HUES6 (cell line): Measurements from ENCODE around the gene RFESD.
"Not testable (repeated sequence)": the region's sequence is repeated elsewhere in the genome, so short reads cannot be mapped to it uniquely, and the experiment has no call there.

Experiments used
- H3K27ac ChIP-seq: 2 replicates; pipeline ENCODE4 v1.7.0; 2013; ENCODE audit warnings: low read depth, mild to moderate bottlenecking, low read length, inconsistent platforms
- H3K27me3 ChIP-seq: 2 replicates; pipeline ENCODE4 v1.6.1; 2013; ENCODE audit warnings: low read length; ENCODE audit not compliant: control insufficient read depth, insufficient read depth
- H3K36me3 ChIP-seq: 2 replicates; pipeline ENCODE4 v1.6.1; 2013; ENCODE audit warnings: low read length; ENCODE audit not compliant: control insufficient read depth, insufficient read depth
- H3K4me1 ChIP-seq: 2 replicates; pipeline ENCODE4 v1.6.1; 2013; ENCODE audit warnings: low read length; ENCODE audit not compliant: control insufficient read depth, insufficient read depth
- H3K4me3 ChIP-seq: 2 replicates; pipeline ENCODE4 v1.5.1; 2013; ENCODE audit warnings: low read depth, low read length
- H3K9ac ChIP-seq: one replicate; pipeline ENCODE4 v1.6.1; 2013; ENCODE audit warnings: mild to moderate bottlenecking, low read length
- H3K9me3 ChIP-seq: 2 replicates; pipeline ENCODE4 v1.6.1; 2013; ENCODE audit warnings: low read depth, low read length; ENCODE audit not compliant: control insufficient read depth, insufficient read depth

RFESD gene

DNA sequence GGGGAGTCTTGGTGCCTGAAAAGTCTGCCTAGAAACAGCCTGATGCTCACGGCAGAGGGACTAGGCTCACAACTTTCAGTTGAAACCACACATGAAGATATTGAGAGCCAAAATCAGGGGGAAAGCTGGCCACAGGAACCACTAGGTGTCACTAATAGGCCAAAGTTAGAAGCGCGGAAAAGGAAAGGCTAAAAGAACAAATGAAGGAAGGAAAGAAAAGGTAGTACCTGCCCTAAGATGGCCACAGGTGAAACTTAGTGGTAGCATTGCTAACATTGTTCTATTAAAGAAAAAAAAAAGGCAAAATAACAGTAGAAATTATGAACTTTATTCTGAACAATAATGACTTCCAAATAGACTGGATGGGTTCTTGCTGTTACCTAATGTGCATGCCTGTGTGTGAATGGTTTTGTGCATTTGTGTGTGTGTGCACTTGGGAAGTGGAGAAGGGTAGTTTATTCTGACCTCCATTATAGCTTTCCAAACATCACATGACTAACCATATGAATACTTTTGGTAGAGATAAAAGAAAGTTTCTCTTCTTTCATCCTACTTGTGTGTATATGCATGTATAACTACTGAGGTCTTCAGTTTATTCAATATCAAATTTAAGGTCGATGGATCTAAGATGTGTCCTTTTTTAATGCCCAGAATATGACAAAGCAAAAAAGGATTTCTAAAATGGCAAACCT lies 2.1 kb upstream of the RFESD start:
- Histone ChIP-seq H3K4me1 (no peaks in the 10 kb centered on the region), H3K9ac (no peak overlapping the region), H3K4me3 (no peak overlapping the region), H3K27me3 (no peaks in the 10 kb centered on the region), H3K27ac (no peak overlapping the region), H3K9me3 (no peaks in the 10 kb centered on the region), H3K36me3 (no peaks in the 10 kb centered on the region)

DNA sequence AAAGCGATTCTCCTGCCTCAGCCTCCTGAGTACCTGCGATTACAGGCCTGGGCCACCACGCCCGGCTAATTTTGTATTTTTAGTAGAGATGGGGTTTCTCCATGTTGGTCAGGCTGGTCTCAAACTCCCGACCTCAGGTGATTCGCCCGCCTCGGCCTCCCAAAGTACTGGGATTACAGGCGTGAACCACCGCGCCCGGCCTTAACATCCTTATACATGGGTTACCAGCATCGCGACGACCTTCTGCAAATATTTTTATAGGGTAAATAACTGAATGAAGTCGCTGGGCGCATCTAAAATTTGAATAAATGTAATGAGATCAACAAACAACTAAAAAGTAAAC lies 380 bp upstream of the RFESD start:
- not testable (repeated sequence) for H3K9me3 ChIP-seq, H3K27me3 ChIP-seq, H3K4me1 ChIP-seq, H3K9ac ChIP-seq, H3K4me3 ChIP-seq, H3K27ac ChIP-seq, H3K36me3 ChIP-seq

DNA sequence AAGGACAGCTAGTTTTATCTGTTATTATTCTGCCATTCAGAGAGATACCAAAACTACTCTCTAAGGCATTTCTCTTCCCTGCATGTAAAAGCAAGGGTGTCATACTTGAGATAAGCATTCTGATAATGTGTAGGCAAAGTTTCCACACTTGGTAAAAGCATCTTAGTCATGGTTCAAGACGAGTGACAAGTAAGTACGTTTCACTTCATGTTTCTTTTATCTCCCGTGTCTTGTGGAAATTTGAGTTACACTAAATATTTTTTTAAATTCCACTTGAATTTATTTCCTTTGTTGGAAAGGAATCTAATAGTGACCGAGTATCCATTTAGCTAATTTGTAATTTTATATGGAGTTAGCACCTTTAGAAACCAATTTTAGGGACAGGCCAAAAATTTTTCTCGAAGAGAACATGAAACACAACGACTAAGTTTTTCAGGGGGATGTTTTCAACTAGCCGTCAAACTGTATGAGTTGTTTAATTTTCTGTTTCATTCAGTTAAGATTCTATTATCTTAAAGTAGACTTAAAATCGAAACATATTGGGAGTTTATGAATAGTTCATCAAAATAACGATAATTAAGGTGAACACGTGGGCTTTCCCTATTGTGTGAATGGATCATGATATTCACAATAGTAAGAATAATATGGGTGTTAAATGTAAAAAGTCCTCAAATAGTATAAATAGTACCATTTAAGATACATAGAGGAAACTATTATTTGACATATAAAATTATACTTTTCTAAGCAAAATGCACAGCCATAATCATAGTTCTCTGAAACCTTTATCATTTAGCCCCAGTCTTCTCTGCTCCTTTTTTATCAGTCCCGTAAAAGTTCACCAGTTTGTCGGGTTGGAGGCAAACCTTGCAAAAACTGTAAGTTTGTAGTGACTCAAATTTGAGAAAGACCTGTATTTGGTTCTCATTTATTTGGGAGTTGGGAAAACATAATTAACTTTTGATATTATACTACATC lies 1.6 kb downstream of the RFESD start:
- H3K4me3 ChIP-seq = no peak overlapping the region
- no peak overlapping the region for H3K9ac ChIP-seq

DNA sequence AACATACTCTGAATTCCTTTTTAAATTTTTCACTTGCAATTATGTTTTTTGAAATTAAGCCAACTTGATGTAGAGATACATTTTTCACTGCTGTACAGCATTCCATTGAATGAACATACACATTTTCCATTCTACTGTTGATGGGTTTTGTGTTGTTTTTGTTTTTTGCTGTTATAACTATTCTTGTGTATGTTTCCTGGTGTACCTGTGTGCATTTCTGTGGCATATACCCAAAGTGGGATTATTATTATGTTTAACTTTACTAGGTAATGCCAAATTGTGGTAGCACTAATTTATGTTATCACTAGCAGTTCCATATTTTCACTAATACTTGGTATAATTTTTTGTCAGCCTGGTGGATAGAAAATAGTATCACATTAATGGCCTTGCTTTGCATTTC lies 2.7 kb downstream of the RFESD start:
- Histone ChIP-seq H3K4me1 (no peaks in the 10 kb centered on the region), H3K27ac (no peak overlapping the region), H3K4me3 (no peak overlapping the region), H3K36me3 (no peaks in the 10 kb centered on the region), H3K27me3 (no peaks in the 10 kb centered on the region), H3K9ac (no peak overlapping the region), H3K9me3 (no peaks in the 10 kb centered on the region)

More for the DNA sequence above, 1.6 kb downstream of the RFESD start:
- H3K27me3 ChIP-seq = no peaks in the 10 kb centered on the region
- H3K36me3 ChIP-seq = no peaks in the 10 kb centered on the region
- no peaks in the 10 kb centered on the region for H3K4me1 ChIP-seq
- H3K9me3 ChIP-seq = no peaks in the 10 kb centered on the region
- H3K27ac ChIP-seq = no peak overlapping the region

DNA sequence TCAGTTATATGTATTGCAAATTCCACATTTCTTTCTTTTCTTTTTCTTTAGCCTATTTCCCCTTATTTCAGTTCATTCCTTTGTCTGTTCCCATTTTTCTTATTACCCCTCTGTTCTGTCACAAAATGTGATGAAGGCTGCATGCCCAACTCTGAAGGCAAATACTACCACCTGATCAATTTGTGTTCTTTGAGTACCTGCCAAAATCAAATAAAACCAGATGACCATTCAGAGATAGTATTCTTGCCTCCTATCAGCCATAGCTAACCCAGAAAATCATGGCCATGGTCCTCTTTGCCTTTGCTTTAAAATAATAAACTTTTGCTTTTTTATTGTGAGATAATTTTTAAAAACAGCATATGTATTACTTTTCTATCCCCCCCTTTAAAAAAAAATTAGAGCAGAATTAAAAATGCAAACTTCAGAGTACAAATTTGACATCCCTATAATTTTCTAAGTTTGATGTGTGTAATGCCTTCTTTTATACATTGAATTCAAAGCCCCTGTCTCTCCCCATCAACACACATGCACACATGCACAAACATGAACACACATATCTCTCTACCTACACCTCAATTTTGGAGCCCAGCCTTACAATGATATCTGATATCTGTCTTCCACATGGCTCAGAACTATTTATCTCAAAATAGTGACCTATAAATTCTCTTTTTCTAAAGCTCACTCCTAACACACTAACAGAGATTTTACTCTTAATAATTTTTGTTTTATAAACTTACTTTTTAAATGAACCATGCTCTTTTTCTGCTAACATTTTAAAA lies 3.5 kb downstream of the RFESD start:
- Histone ChIP-seq H3K9ac (no peak overlapping the region), H3K36me3 (no peaks in the 10 kb centered on the region), H3K9me3 (no peaks in the 10 kb centered on the region), H3K27me3 (no peaks in the 10 kb centered on the region), H3K27ac (no peak overlapping the region), H3K4me1 (no peaks in the 10 kb centered on the region), H3K4me3 (no peak overlapping the region)

DNA sequence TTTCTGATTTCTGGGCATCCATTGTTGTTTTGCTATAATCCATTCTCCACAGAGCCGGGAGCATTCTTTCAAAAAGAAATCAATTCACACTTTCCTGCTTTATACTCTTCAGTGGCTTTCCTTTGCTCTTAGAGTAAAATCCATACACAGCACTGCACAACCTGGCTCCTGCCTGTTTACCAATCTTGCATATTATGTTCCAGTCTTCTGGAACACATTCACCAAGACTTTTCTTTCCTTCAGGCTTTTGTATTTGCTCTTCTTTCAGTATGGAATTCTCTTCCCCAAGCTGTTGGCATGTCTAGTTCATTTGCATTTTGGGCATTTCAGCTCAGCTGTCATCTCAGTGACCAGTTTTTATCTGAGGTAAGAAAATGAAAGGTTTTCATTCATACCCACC lies 6.3 kb downstream of the RFESD start:
- H3K36me3 ChIP-seq = no peaks in the 10 kb centered on the region
- no peak overlapping the region for H3K27ac ChIP-seq
- no peak overlapping the region for H3K9ac ChIP-seq
- no peaks in the 10 kb centered on the region for H3K27me3 ChIP-seq
- no peaks in the 10 kb centered on the region for H3K9me3 ChIP-seq
- no peak overlapping the region for H3K4me3 ChIP-seq
- H3K4me1 ChIP-seq = no peaks in the 10 kb centered on the region; the same call in 1 of the 2 replicates

DNA sequence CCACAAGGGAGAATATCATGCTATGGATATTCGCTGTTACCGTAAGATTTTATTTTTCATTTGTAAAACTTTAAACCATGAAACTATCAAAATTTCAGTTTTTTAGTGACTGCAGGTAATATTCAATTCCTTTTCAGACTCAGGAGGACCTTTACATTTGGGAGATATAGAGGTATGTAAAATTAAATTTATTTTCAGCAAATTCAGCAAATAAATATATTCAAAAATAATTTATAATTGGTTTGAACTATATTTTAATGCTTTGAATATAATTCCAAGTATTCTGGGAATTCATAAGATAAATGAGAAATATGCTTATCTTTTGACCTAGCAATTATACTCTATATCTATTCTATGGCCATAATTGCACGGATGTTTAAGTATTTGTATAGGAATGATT lies 7.6 kb downstream of the RFESD start:
- no peak overlapping the region for H3K27ac ChIP-seq
- no peaks in the 10 kb centered on the region for H3K27me3 ChIP-seq
- H3K4me3 ChIP-seq = no peak overlapping the region
- no peaks in the 10 kb centered on the region for H3K9me3 ChIP-seq
- H3K4me1 ChIP-seq = no peaks in the 10 kb centered on the region; the same call in 1 of the 2 replicates
- H3K9ac ChIP-seq = no peak overlapping the region
- no peaks in the 10 kb centered on the region for H3K36me3 ChIP-seq

DNA sequence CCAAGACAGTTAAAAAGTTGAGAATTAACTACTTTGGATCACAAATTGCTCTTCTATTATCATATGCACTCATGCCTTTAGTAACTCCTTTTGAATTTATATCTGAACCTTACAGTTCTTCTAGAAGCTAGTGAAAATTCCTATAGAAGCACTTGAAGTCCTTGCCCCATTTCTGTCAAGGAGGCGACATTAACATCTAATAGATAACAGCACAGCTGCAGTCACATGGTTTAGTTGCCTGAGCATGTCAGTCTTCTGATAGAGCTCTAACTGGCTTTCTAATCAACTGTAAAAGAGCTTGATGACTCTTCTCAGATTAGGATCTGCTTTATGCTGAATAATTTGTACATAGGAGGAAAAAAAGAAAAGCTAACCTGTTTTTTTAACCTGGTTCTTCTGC lies 9.0 kb downstream of the RFESD start:
- H3K27ac ChIP-seq = no peak overlapping the region
- no peak overlapping the region for H3K4me3 ChIP-seq
- H3K9ac ChIP-seq = no peak overlapping the region
- no peaks in the 10 kb centered on the region for H3K36me3 ChIP-seq
- H3K9me3 ChIP-seq = no peaks in the 10 kb centered on the region
- H3K27me3 ChIP-seq = no peaks in the 10 kb centered on the region
- H3K4me1 ChIP-seq = no peaks in the 10 kb centered on the region; the same call in 1 of the 2 replicates

DNA sequence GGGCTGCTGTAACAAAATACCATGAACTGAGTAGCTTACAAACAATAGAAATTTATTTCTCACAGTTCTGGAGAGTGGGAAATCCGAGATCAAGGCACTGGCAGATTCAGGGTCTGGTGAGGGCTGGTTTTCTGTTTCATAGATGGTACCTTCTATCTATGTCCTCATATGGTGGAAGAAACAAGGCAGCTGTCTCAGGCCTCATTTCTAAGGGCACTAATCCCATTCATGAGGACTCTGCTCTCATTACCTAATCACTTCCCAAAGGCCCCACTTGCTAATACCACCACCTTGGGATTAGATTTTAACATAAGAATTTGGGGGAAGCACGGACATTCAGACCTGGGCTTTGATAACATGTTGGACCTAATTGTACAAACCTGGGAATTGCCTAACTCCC lies 13.5 kb downstream of the RFESD start:
- no peak overlapping the region for H3K4me3 ChIP-seq
- no peaks in the 10 kb centered on the region; the same call in 1 of the 2 replicates for H3K4me1 ChIP-seq
- no peak overlapping the region for H3K27ac ChIP-seq
- H3K27me3 ChIP-seq = no peaks in the 10 kb centered on the region
- no peaks in the 10 kb centered on the region for H3K9me3 ChIP-seq
- H3K36me3 ChIP-seq = no peaks in the 10 kb centered on the region
- no peak overlapping the region for H3K9ac ChIP-seq

DNA sequence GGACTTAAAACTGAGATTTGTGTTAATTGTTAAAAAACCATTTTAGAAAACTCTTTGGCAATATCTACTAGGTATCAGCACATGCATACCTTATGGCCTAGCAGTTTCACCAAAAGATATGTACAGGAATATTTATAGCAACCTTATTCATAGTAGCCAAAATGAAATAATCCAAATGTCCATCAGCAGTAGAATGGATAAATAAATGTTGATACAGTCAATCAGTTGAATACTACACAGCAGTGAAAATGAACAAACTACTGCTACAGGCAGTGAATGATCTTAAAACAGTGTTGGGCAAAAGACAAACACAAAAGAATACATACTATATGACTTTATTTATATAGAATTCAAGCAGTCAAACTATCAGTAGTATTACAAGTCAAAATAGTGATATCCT lies 16.4 kb downstream of the RFESD start:
- Histone ChIP-seq H3K9me3 (no peaks in the 10 kb centered on the region), H3K27ac (no peak overlapping the region), H3K4me1 (no peaks in the 10 kb centered on the region), H3K9ac (no peak overlapping the region), H3K27me3 (no peaks in the 10 kb centered on the region), H3K36me3 (no peaks in the 10 kb centered on the region), H3K4me3 (no peak overlapping the region)
